Measurements from ENCODE around the gene TMEM205.
A peak's percentile ranks its signal among the peaks of the same experiment; 100 is the strongest.
"Not testable (repeated sequence)": the region's sequence is repeated elsewhere in the genome, so short reads cannot be mapped to it uniquely, and the experiment has no call there.

Gene TMEM205

GRCh38 chr19:11355160-11356073 lies 9.3 kb upstream of the TMEM205 start, which contains the start of gene PLPPR2:
Gene PLPPR2 (plus strand): TSS chr19:11355432. CDS start chr19:11357674, 2,242 bp downstream.
- Histone ChIP-seq H3K9me3 (ENCODE audit: control insufficient read depth, insufficient read depth, low read length) (no peaks in the 10 kb centered on the region), H3K9me2 (replicated peaks; ENCODE audit: control insufficient read depth, low read length) (no peaks in the 10 kb centered on the region), H3F3A (ENCODE audit: control insufficient read depth, insufficient read depth) (no peaks in the 10 kb centered on the region; the same call in 1 of the 2 replicates), H3K4me2 (ENCODE audit: low read length) (no peak within 1 kb of the TSS), H3K4me3 (ENCODE audit: low read length) (no peak within 1 kb of the TSS), H3K4me1 (ENCODE audit: control insufficient read depth, low read length) (no peaks in the 10 kb centered on the region), H4K20me1 (ENCODE audit: control insufficient read depth, insufficient read depth, low read depth, low read length) (no peaks in the 10 kb centered on the region), H3K27ac (ENCODE audit: low read depth, low read length) (no peak within 1 kb of the TSS), H3K27me3 (ENCODE audit: control insufficient read depth, low read length) (no peaks in the 10 kb centered on the region), H3K36me3 (ENCODE audit: control insufficient read depth, low read length) (no peaks in the 10 kb centered on the region), H3K79me2 (ENCODE audit: control insufficient read depth, low read length) (no peaks in the 10 kb centered on the region)
- no peak for TF ChIP-seq CTCF (IDR thresholded peaks at IDR 0.05; ENCODE audit: low read depth, low read length, poor library complexity, severe bottlenecking)
- TF ChIP-seq EZH2phosphoT487 (IDR thresholded peaks at IDR 0.05; ENCODE audit: borderline replicate concordance, low read length) = no peak

GRCh38 chr19:11354102-11354501 lies 8.0 kb upstream of the TMEM205 start:
- H3K9me2 ChIP-seq (replicated peaks; ENCODE audit: control insufficient read depth, low read length); H3K27ac ChIP-seq (ENCODE audit: low read depth, low read length); H3K9me3 ChIP-seq (ENCODE audit: control insufficient read depth, insufficient read depth, low read length); H4K20me1 ChIP-seq (ENCODE audit: control insufficient read depth, insufficient read depth, low read depth, low read length); H3K27me3 ChIP-seq (ENCODE audit: control insufficient read depth, low read length); H3K4me1 ChIP-seq (ENCODE audit: control insufficient read depth, low read length); H3K4me3 ChIP-seq (ENCODE audit: low read length); H3K79me2 ChIP-seq (ENCODE audit: control insufficient read depth, low read length); H3K4me2 ChIP-seq (ENCODE audit: low read length); H3F3A ChIP-seq (ENCODE audit: control insufficient read depth, insufficient read depth); H3K36me3 ChIP-seq (ENCODE audit: control insufficient read depth, low read length): not testable (repeated sequence)

GRCh38 chr19:11349171-11349570 lies 3.1 kb upstream of the TMEM205 start:
- Histone ChIP-seq H3K27ac (ENCODE audit: low read depth, low read length) (no peak overlapping the region), H3K4me1 (ENCODE audit: control insufficient read depth, low read length) (peaks cover 27% of the 10 kb centered on the region), H3K9me3 (ENCODE audit: control insufficient read depth, insufficient read depth, low read length) (peaks cover 6% of the 10 kb centered on the region; the same call in 1 of the 2 replicates), H3K79me2 (ENCODE audit: control insufficient read depth, low read length) (peaks cover 14% of the 10 kb centered on the region), H4K20me1 (ENCODE audit: control insufficient read depth, insufficient read depth, low read depth, low read length) (no peaks in the 10 kb centered on the region), H3F3A (ENCODE audit: control insufficient read depth, insufficient read depth) (no peaks in the 10 kb centered on the region; the same call in 1 of the 2 replicates), H3K36me3 (ENCODE audit: control insufficient read depth, low read length) (no peaks in the 10 kb centered on the region), H3K27me3 (ENCODE audit: control insufficient read depth, low read length) (no peaks in the 10 kb centered on the region), H3K9me2 (replicated peaks; ENCODE audit: control insufficient read depth, low read length) (no peaks in the 10 kb centered on the region), H3K4me2 (ENCODE audit: low read length) (no peak overlapping the region), H3K4me3 (ENCODE audit: low read length) (no peak overlapping the region)
- TF ChIP-seq CTCF (IDR thresholded peaks at IDR 0.05; ENCODE audit: low read depth, low read length, poor library complexity, severe bottlenecking) (no peak), EZH2phosphoT487 (IDR thresholded peaks at IDR 0.05; ENCODE audit: borderline replicate concordance, low read length) (no peak)

GRCh38 chr19:11347546-11348039 lies 1.5 kb upstream of the TMEM205 start:
- H3K4me2 ChIP-seq (ENCODE audit: low read length) = peak overlapping the region; percentile 87; the same call in 1 of the 2 replicates
- no peaks in the 10 kb centered on the region for H3K27me3 ChIP-seq (ENCODE audit: control insufficient read depth, low read length)
- no peak overlapping the region; the same call in 1 of the 2 replicates for H3K4me3 ChIP-seq (ENCODE audit: low read length)
- H3K36me3 ChIP-seq (ENCODE audit: control insufficient read depth, low read length) = peaks cover 1% of the 10 kb centered on the region
- no peaks in the 10 kb centered on the region for H3F3A ChIP-seq (ENCODE audit: control insufficient read depth, insufficient read depth)
- H3K9me2 ChIP-seq (replicated peaks; ENCODE audit: control insufficient read depth, low read length) = no peaks in the 10 kb centered on the region
- no peak overlapping the region for H3K27ac ChIP-seq (ENCODE audit: low read depth, low read length)
- peaks cover 6% of the 10 kb centered on the region; the same call in 1 of the 2 replicates for H3K9me3 ChIP-seq (ENCODE audit: control insufficient read depth, insufficient read depth, low read length)
- peaks cover 27% of the 10 kb centered on the region for H3K4me1 ChIP-seq (ENCODE audit: control insufficient read depth, low read length)
- peaks cover 14% of the 10 kb centered on the region for H3K79me2 ChIP-seq (ENCODE audit: control insufficient read depth, low read length)
- TF ChIP-seq CTCF (IDR thresholded peaks at IDR 0.05; ENCODE audit: low read depth, low read length, poor library complexity, severe bottlenecking) (no peak), EZH2phosphoT487 (IDR thresholded peaks at IDR 0.05; ENCODE audit: borderline replicate concordance, low read length) (no peak)
- H4K20me1 ChIP-seq (ENCODE audit: control insufficient read depth, insufficient read depth, low read depth, low read length) = no peaks in the 10 kb centered on the region
